Neural cell (in vitro differentiated cells): ENCODE measurements around the gene ARHGEF7.

ENCODE experiments used
- MXI1 ChIP-seq: fragments of 450-650 bp; conservative IDR thresholded peaks from 2 replicates; pipeline ENCODE4 v1.6.1; 2014; ENCODE audit warnings: antibody characterized with exemption, mild to moderate bottlenecking; ENCODE audit not compliant: poor library complexity, severe bottlenecking
- TF ChIP-seq, protein P1 (sequence below): fragments of 450-650 bp; IDR thresholded peaks from 2 replicates; pipeline ENCODE4 v1.5.1; 2014; ENCODE audit warnings: antibody characterized with exemption, mild to moderate bottlenecking, moderate library complexity; ENCODE audit not compliant: poor library complexity, severe bottlenecking

DNA sequence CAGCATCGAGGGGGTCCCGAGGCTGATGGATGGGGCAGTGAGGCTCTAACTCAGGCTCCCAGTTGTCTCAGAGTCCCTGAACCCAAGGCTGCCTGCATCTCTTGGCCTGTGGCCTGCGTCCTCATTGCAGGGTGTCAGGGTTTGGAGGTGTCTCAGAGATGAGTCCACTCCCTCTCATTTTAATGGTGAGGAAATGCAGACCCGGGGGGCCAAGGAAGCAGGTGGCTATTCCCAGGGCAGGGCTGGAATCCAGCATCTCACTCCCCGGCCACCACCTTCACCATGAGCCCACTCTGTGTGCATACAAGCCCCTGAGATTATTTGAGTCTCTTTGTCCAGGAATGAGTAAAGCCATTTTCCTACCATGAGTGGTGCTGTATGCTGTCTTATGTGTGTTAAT, 226.8 kb downstream of the ARHGEF7 start:
- TF ChIP-seq, protein P1, sequence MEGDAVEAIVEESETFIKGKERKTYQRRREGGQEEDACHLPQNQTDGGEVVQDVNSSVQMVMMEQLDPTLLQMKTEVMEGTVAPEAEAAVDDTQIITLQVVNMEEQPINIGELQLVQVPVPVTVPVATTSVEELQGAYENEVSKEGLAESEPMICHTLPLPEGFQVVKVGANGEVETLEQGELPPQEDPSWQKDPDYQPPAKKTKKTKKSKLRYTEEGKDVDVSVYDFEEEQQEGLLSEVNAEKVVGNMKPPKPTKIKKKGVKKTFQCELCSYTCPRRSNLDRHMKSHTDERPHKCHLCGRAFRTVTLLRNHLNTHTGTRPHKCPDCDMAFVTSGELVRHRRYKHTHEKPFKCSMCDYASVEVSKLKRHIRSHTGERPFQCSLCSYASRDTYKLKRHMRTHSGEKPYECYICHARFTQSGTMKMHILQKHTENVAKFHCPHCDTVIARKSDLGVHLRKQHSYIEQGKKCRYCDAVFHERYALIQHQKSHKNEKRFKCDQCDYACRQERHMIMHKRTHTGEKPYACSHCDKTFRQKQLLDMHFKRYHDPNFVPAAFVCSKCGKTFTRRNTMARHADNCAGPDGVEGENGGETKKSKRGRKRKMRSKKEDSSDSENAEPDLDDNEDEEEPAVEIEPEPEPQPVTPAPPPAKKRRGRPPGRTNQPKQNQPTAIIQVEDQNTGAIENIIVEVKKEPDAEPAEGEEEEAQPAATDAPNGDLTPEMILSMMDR: no peak
- TF ChIP-seq MXI1: no peak
